Ishikawa (cell line): ENCODE data around the gene ANK3.

Experiments used
- CEBPB ChIP-seq: IDR thresholded peaks from 2 replicates; pipeline ENCODE4 v1.6.1; 2012
- CREB1 ChIP-seq: IDR thresholded peaks from 2 replicates; pipeline ENCODE4 v1.6.1; 2012; ENCODE audit warnings: low read depth
- EGR1 ChIP-seq: IDR thresholded peaks from 2 replicates; pipeline ENCODE4 v1.6.1; 2012
- EP300 ChIP-seq: IDR thresholded peaks from 2 replicates; pipeline ENCODE4 v1.6.1; 2012; ENCODE audit warnings: borderline replicate concordance
- FOXM1 ChIP-seq: IDR thresholded peaks from 2 replicates; pipeline ENCODE4 v1.6.1; 2012; ENCODE audit warnings: low read depth, borderline replicate concordance
- MAX ChIP-seq: IDR thresholded peaks from 2 replicates; pipeline ENCODE4 v1.6.1; 2012
- NFIC ChIP-seq: IDR thresholded peaks from 2 replicates; pipeline ENCODE4 v1.6.1; 2012
- RAD21 ChIP-seq: IDR thresholded peaks from 2 replicates; pipeline ENCODE4 v1.6.1; 2012; ENCODE audit warnings: low read depth
- REST ChIP-seq: IDR thresholded peaks from 2 replicates; pipeline ENCODE4 v1.6.1; 2012; ENCODE audit warnings: low read depth, mild to moderate bottlenecking
- TAF1 ChIP-seq: IDR thresholded peaks from 2 replicates; pipeline ENCODE4 v1.6.1; 2012; ENCODE audit warnings: low read depth, mild to moderate bottlenecking
- TCF12 ChIP-seq: IDR thresholded peaks from 2 replicates; pipeline ENCODE4 v1.6.1; 2012; ENCODE audit warnings: low read depth
- TEAD4 ChIP-seq: IDR thresholded peaks from 2 replicates; pipeline ENCODE4 v1.6.1; 2012
- USF1 ChIP-seq: IDR thresholded peaks from 2 replicates; pipeline ENCODE4 v1.6.1; 2012
- YY1 ChIP-seq: IDR thresholded peaks from 2 replicates; pipeline ENCODE4 v1.6.1; 2012; ENCODE audit warnings: low read depth
- ZBTB7A ChIP-seq: IDR thresholded peaks from 2 replicates; pipeline ENCODE4 v1.6.1; 2012; ENCODE audit warnings: low read depth

ANK3 gene

DNA sequence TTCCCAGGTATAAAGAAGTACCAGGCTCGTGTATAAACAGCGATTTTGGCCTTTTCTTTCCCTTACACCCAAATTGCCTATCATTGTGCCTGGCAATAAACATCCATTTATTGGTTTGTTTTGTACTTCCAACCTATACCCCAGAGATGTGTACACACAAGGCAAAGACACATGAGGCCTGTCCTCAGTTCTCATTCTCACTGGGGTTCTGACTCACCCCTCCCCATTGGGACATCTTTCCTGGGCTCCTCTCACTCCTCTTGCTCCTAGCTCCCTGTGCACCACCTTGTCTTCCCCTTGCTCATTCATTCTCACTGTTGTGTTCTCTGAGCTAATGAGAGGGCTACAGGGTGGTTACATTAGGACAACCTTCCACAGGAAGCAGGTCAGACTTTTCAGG is 240.7 kb downstream of the ANK3 start:
- no peak for TF ChIP-seq TCF12
- TF ChIP-seq TAF1, result no peak
- no peak for TF ChIP-seq EGR1
- TF ChIP-seq REST, result no peak
- no peak for TF ChIP-seq CREB1
- TF ChIP-seq CEBPB, result no peak
- TF ChIP-seq RAD21, result no peak
- TF ChIP-seq MAX, result no peak
- TF ChIP-seq TEAD4, result no peak
- no peak for TF ChIP-seq ZBTB7A
- TF ChIP-seq FOXM1, result no peak
- TF ChIP-seq NFIC, result no peak
- TF ChIP-seq EP300, result no peak
- no peak for TF ChIP-seq USF1
- TF ChIP-seq YY1, result no peak

DNA sequence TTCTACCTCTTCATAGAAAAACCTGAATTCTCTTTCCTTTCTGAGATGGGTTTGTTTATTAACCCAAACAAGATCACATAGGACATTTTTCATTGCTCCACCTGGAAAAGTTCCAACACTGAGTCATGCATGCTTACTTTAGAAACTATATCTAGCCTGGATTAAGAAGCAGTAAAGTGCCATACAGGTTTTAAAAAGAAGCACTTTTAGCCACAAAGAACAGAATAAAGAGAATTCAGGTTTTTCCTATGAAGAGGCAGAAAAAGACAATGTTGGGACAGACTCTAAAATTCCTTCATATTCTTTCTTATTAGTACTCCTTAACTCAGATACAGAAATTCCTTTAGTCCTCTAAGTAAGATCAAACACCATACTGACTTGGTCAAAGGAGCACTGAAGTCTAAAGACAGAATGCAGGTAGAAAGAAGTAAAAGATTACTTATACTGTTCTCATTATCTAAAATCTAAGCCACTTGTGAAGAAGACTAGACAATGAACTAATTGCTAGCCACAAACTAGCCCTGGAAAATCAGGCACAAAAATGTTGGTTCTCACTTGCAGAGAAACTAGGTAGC is 241.3 kb downstream of the ANK3 start:
- TF ChIP-seq NFIC (peak; percentile 57; the same call in 1 of the 2 replicates), FOXM1 (no peak)

DNA sequence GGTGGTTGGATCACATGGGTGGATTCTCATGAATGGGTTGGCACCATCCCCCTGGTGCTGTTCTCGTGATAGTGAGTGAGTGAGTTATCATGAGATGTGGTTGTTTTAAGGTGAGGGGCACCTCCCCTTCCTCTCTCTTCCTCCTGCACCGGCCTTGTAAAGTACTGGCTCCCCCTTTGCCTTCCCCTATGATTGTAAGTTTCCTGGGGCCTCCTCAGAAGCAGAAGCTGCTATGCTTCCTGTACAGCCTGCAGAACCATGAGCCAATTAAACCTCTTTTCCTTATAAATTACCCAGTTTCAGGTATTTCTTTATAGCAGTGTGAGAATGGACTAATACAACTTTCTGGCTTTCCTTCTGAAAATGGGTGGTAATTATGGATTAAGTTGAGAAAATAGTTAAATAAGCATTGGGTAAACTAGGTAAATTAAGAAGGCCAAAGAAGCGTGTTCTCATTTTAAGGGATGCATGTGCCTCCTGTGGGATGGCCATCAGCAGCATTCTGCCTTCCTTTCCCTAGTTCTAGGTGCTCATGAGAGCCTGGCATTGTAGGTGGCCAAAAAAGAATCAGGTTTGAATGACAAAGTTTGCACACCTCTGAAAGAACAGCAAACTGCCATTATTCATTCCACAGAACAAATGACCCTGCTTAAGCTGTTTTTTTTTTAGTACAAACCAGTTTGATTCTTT is 242.0 kb downstream of the ANK3 start:
- TF ChIP-seq REST, result no peak
- TF ChIP-seq YY1, result no peak
- TF ChIP-seq TEAD4, result no peak
- no peak for TF ChIP-seq ZBTB7A
- no peak for TF ChIP-seq RAD21
- TF ChIP-seq CEBPB, result no peak
- TF ChIP-seq USF1, result no peak
- TF ChIP-seq TAF1, result no peak
- no peak for TF ChIP-seq TCF12
- TF ChIP-seq MAX, result no peak
- TF ChIP-seq CREB1, result no peak
- no peak for TF ChIP-seq FOXM1
- TF ChIP-seq EP300, result no peak
- TF ChIP-seq EGR1, result no peak

GRCh38 chr10:60147025-60147424 is 242.7 kb downstream of the ANK3 start:
- TF ChIP-seq TAF1 (no peak), RAD21 (no peak), TEAD4 (no peak), NFIC (no peak), REST (no peak), CREB1 (no peak), CEBPB (no peak), EGR1 (no peak), TCF12 (no peak), USF1 (no peak), EP300 (no peak), MAX (no peak)
